Tibial nerve (tissue), 3 donors: ENCODE results near the gene PPP1R7.

ENCODE experiments used
- POLR2A ChIP-seq, 2 donors: fragments of 450-650 bp; IDR thresholded peaks; one replicate each; pipeline ENCODE4 v1.6.1; 2017; ENCODE audit warnings: antibody characterized with exemption in 2 of 2, mild to moderate bottlenecking in 2 of 2, moderate library complexity in 2 of 2
- TF ChIP-seq, protein P1 (sequence below), 5 experiments: fragments of 200-600 bp in 3 of 5; fragments of 450-650 bp in 2 of 5; sonication (generic) in 3 of 5; IDR thresholded peaks; one replicate each; pipeline ENCODE4 v1.5.1; 2016 to 2019; ENCODE audit warnings: antibody characterized with exemption in 5 of 5, mild to moderate bottlenecking in 3 of 5, moderate library complexity in 2 of 5

DNA sequence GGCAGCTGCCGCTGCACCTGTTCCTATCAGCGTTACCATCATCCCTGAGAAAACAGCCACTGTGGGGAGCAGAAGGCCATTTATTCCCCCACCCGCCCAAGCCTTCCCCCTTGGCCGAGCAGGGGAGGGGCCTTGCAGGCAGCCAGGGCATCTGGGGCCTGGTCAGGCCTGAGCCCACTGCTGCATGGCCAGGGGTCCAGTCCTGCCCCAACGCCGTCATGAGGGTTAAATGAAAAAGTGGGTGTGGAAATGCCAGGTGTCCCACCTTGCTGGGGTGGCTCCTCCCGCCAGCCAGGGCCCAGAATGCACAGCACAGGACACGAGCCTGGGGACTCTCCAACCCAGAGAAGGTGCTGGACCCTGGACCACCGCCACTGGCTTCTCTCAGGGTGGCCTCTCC is 52.4 kb downstream of the PPP1R7 start:
- TF ChIP-seq, protein P1, sequence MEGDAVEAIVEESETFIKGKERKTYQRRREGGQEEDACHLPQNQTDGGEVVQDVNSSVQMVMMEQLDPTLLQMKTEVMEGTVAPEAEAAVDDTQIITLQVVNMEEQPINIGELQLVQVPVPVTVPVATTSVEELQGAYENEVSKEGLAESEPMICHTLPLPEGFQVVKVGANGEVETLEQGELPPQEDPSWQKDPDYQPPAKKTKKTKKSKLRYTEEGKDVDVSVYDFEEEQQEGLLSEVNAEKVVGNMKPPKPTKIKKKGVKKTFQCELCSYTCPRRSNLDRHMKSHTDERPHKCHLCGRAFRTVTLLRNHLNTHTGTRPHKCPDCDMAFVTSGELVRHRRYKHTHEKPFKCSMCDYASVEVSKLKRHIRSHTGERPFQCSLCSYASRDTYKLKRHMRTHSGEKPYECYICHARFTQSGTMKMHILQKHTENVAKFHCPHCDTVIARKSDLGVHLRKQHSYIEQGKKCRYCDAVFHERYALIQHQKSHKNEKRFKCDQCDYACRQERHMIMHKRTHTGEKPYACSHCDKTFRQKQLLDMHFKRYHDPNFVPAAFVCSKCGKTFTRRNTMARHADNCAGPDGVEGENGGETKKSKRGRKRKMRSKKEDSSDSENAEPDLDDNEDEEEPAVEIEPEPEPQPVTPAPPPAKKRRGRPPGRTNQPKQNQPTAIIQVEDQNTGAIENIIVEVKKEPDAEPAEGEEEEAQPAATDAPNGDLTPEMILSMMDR (IDR thresholded peaks at IDR 0.05): no peak
- TF ChIP-seq POLR2A (IDR thresholded peaks at IDR 0.05): no peak
